Nephron progenitor cell (in vitro differentiated cells): Measurements from ENCODE around the gene ALX4.

Experiments
- DNase-seq: peaks from one replicate; pipeline ENCODE4 v3.0.0; 2021
- H3K27ac Mint-ChIP-seq: 2 replicates; pipeline ENCODE4 v1.8.0; 2021; ENCODE audit warnings: mild to moderate bottlenecking, moderate library complexity, mixed read lengths
- H3K27me3 Mint-ChIP-seq: 2 replicates; pipeline ENCODE4 v1.8.0; 2021; ENCODE audit warnings: mild to moderate bottlenecking, low read depth, mixed read lengths; ENCODE audit not compliant: poor library complexity
- H3K36me3 Mint-ChIP-seq: 2 replicates; pipeline ENCODE4 v1.8.0; 2021; ENCODE audit warnings: low read depth, mixed read lengths
- H3K4me1 Mint-ChIP-seq: 2 replicates; pipeline ENCODE4 v1.8.0; 2021; ENCODE audit warnings: mixed read lengths
- H3K4me3 Mint-ChIP-seq: 2 replicates; pipeline ENCODE4 v1.8.0; 2021; ENCODE audit warnings: mild to moderate bottlenecking, moderate library complexity, mixed read lengths
- H3K9me3 Mint-ChIP-seq: 2 replicates; pipeline ENCODE4 v1.8.0; 2021; ENCODE audit warnings: mild to moderate bottlenecking, moderate library complexity, mixed read lengths
- TF ChIP-seq, protein P1 (sequence below): fragments of 200-600 bp; sonication (generic); IDR thresholded peaks from 2 replicates; pipeline ENCODE4 v1.5.0; 2021; ENCODE audit warnings: antibody characterized with exemption

The ALX4 gene

DNA sequence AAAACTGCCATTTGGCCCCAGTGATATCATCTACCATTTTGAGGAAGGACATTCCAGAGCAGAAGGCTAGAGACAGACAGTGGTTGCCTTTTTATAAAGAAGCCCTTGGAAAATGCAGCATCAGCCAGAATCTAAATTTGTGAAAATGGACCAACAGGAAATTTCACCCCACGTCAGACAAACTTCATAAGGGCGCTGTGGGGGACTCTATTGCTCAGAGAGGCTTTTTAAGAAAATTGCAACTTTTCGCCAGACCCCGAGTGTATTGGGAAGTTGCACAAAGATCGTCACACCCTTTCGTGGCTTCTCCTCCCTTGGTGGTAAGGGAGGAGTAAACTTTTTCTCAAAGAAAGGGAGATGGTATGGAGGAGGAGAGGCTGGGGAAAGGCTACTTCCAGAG, 12.3 kb upstream of the ALX4 start:
- DNase-seq, result no peak
- Mint-ChIP-seq H3K4me3 (no peak overlapping the region), H3K27me3 (peaks cover 100% of the 10 kb centered on the region), H3K27ac (no peak overlapping the region), H3K36me3 (no peaks in the 10 kb centered on the region), H3K4me1 (peaks cover 57% of the 10 kb centered on the region), H3K9me3 (no peaks in the 10 kb centered on the region)
- TF ChIP-seq, protein P1, sequence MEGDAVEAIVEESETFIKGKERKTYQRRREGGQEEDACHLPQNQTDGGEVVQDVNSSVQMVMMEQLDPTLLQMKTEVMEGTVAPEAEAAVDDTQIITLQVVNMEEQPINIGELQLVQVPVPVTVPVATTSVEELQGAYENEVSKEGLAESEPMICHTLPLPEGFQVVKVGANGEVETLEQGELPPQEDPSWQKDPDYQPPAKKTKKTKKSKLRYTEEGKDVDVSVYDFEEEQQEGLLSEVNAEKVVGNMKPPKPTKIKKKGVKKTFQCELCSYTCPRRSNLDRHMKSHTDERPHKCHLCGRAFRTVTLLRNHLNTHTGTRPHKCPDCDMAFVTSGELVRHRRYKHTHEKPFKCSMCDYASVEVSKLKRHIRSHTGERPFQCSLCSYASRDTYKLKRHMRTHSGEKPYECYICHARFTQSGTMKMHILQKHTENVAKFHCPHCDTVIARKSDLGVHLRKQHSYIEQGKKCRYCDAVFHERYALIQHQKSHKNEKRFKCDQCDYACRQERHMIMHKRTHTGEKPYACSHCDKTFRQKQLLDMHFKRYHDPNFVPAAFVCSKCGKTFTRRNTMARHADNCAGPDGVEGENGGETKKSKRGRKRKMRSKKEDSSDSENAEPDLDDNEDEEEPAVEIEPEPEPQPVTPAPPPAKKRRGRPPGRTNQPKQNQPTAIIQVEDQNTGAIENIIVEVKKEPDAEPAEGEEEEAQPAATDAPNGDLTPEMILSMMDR, result no peak

DNA sequence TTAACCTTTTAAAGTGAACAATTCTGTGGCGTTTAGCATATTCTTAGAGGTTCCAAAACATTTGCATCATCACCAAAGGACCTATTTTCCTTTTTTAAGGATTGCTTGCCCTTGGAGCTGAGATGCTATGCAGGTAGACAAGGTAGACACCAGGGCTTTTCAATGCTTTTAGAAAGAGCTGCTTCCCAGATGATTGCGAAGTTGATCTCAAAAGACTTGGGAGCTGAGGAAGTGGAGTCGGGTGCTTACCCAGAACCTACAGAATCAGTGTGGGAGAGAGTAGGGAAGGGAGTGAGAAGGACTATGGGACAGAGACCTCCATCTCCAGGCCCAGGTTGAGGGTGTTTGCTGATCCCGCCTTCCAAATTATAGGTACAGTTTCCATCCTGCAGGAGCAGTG, 11.1 kb upstream of the ALX4 start:
- no peak overlapping the region for H3K4me3 Mint-ChIP-seq
- no peak overlapping the region for H3K27ac Mint-ChIP-seq

DNA sequence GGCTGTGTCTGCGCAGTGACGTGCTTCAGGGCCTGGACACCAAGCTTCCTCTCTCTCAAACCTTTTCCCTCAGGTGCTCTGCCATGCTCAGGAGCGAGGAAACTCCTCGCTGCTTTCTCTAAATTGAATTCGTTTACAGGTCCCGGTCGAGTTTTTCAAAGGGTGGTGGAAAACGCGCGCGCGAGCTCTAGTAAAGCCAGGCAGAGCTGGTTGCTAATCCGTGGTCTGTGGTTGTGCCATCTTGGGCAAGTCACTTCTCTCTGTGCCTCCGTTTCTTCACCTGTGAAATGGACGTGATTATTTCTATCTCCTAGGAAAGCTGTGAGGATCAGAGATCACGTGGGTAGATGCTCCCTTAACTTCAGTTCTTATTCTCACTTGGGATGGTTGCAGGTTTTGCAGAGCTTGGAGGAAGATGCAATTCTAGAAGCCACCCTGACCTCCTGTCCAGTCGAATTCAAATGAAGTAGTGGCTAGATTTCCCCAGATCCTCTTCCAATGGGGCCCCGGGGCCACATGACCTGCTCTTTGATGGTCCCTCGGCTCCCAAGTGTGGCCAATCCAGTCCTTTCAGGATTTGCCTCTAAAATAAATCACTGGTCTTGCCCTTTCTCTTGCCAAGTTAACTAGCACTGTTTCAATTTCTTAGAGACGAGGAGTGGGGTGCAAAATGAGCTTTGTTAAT, 10.5 kb upstream of the ALX4 start:
- DNase-seq, result no peak
- peak overlapping the region; percentile 71 for H3K4me3 Mint-ChIP-seq
- H3K36me3 Mint-ChIP-seq, result no peaks in the 10 kb centered on the region
- TF ChIP-seq, protein P1, result no peak
- peaks cover 46% of the 10 kb centered on the region for H3K4me1 Mint-ChIP-seq
- H3K27me3 Mint-ChIP-seq, result peaks cover 100% of the 10 kb centered on the region
- H3K27ac Mint-ChIP-seq, result no peak overlapping the region
- H3K9me3 Mint-ChIP-seq, result no peaks in the 10 kb centered on the region

More for the DNA sequence above, 11.1 kb upstream of the ALX4 start:
- DNase-seq, result no peak
- Mint-ChIP-seq H3K9me3 (no peaks in the 10 kb centered on the region), H3K36me3 (no peaks in the 10 kb centered on the region), H3K4me1 (peaks cover 49% of the 10 kb centered on the region), H3K27me3 (peaks cover 100% of the 10 kb centered on the region)
- TF ChIP-seq, protein P1, result no peak

DNA sequence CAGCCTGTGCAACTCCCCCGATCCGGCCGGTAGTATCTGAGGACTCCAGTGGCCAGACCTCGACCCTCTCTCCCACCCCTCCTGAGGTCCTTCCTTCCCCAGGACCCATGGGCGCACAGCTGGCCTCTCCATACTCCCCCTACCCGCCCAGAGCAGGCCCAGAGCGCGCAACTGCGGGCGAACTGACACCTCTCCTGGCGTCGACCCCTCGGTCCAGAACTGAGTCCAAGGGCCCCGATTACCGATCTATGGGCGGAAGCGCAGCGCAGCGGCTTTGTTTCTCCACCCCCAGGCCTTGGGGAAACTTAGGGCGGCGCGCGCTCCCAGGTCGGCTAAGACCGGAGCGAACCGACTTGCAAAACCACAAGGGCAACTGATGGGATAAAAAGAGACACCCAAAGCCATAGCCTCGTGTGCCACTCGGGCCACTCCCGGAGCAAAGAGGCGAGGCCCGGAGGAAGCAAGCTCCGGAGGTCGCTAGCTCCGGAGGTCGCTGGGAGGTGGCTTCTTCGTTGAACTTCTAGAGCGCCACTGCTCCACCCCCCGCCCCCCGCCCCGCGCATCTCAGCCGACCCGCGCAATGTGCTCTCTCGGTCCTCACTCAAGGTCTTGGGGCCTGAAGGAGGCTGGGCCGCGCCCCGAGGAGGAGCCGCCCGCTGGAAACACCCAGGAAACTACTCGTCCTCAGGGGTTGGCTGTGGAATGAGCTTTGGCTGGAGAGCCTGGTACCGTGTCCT, 9.8 kb upstream of the ALX4 start:
- DNase-seq, result peak; percentile 44
- Mint-ChIP-seq H3K27me3 (peaks cover 100% of the 10 kb centered on the region), H3K4me1 (peaks cover 43% of the 10 kb centered on the region), H3K9me3 (no peaks in the 10 kb centered on the region), H3K4me3 (peak overlapping the region; percentile 71), H3K27ac (no peak overlapping the region), H3K36me3 (no peaks in the 10 kb centered on the region)
- TF ChIP-seq, protein P1, result no peak

DNA sequence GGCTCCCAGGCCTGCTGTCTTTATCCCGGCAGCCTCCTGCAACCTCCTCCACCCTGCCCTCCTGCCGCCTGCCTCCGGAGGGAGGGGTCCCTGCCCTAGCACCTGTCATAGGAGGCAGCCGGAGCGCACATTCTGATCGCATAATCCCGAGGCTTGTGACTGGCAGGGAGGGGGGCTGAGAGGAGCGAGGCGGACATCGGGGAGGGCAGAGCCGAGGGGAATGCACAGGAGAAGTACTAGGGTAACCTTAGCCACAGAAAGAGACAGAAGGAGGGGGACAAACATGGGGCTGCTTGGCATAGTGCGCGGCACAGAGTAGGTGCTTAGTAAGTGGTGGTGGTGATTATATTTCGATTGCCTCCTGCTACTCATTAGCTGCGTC, 9.2 kb upstream of the ALX4 start:
- DNase-seq, result no peak
- Mint-ChIP-seq H3K4me1 (peaks cover 43% of the 10 kb centered on the region), H3K27ac (no peak overlapping the region), H3K36me3 (no peaks in the 10 kb centered on the region), H3K9me3 (no peaks in the 10 kb centered on the region), H3K4me3 (peak overlapping the region; percentile 71), H3K27me3 (peaks cover 100% of the 10 kb centered on the region)
- TF ChIP-seq, protein P1, result no peak

DNA sequence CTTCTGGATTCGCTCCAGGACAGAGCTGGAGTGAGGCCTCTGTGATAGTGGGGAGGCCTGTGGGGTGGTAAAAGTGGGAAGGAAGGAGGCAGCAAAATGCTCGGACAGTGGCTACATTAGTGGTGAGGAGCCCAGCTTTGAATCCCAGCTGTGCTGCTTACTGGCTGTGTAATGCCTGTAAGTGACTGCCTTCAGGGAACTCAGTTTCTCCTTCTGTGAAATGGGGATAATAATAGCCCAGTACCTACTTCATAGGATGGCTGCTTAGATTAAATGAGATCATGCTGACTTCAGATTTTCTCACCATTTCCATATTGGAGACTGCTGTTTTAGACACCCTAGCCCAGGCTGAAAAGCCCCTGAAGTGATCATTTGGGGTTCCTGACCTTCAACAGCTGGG, 8.4 kb upstream of the ALX4 start:
- Mint-ChIP-seq H3K4me1 (peaks cover 38% of the 10 kb centered on the region), H3K27ac (no peak overlapping the region), H3K4me3 (no peak overlapping the region), H3K27me3 (peaks cover 100% of the 10 kb centered on the region), H3K9me3 (no peaks in the 10 kb centered on the region), H3K36me3 (no peaks in the 10 kb centered on the region)
- no peak for DNase-seq
- TF ChIP-seq, protein P1, result no peak
